Measurements from ENCODE around the gene AMPD2. TPM values are rescaled to one million over a fixed set of nuclear protein-coding genes. Genes with fewer than 3 reads are reported as not detected.

AMPD2 gene
- total RNA-seq: 10 to 100 TPM; 30.3 to 46.3 TPM

DNA sequence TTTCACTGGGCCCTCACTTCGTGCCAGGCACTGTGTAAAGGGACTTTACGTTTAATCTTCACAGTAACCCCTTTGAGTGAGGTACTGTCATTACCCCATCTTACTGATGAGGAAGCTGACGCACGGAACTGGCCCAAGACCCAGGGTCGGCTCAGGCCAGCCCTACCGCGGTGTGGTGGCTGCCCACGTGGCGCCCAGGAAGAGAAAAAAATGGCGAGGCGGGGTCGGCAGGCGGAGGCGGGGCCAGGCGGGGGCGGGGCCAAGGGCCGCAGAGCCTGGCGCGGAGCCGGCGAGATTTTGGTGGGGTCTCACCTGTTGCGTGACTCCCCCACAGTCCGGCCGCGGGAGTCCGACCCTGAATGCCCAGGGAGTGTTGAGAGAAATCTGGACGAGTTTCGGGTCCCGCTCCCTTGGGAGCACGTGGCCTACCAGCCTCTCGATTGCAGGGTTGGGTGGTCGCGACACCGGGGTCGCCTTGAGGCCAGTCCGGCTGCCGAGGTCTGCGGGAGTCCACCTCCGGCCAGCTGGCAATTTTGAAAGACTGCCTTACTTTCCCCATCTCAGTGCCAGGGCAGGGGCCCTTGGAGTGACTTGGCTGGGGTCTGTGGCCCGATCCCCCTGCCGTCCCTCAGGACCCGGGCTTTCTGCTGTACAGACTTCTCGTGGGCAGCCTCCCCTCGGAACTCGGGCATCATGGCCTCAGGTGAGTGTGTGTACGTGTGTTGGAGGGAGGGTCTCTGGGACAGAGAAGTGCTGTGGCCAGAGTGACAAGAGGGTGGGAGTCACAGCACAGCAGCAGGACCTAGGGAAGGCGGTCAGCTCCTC, at the start of gene AMPD2, which contains the start of gene GNAT2:
TSS of gene AMPD2 (plus strand) at position 262 of the 825 bp plus-strand sequence. CDS start 1,339 bp downstream, outside the sequence.
TSS of gene GNAT2 (minus strand) at position 41 of the 825 bp plus-strand sequence. CDS start 6,746 bp downstream, outside the sequence.

DNA sequence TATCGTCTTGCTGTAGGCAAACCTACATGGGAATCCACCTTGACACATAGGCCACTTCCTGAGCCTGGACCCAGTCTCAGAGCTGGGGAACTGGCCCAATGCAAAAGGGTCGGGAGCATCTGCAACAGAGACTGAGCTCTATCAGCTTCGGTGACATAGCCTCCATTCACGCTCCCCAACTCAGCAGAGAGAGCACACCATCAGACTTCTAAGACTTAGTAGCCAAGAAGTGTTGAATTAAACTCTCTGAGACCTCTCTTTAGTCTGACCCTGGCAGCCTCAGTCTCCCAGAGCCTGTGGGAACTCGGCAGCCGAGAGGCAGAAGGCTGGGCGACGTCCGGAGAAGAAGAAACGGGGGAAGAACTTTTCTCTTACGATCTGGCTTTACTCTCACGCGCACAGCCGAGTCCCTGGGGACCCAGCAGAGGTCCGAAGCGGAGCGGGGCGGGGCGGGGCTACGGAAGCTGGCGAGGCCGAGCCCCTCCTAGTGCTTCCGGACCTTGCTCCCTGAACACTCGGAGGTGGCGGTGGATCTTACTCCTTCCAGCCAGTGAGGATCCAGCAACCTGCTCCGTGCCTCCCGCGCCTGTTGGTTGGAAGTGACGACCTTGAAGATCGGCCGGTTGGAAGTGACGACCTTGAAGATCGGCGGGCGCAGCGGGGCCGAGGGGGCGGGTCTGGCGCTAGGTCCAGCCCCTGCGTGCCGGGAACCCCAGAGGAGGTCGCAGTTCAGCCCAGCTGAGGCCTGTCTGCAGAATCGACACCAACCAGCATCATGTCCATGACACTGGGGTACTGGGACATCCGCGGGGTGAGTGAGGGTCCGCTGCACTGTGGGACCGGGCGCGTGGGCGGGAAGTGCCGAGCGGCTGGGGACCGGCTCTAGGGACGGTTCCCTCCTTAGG, 36.2 kb downstream of the AMPD2 start, which contains the start of gene GSTM4:
TSS of gene GSTM4 (plus strand) at position 485 of the 905 bp plus-strand sequence. CDS start at position 776, 291 bp downstream.

GRCh38 chr1:109667452-109668122, 48.0 kb downstream of the AMPD2 start, which contains the start of gene GSTM2:
Gene GSTM2, plus strand, starts transcription at chr1:109668057. Its CDS starts 59 bp downstream, at chr1:109668116.

Small RNA genes lying within 50 kb of the gene (small RNA-seq; reads per million reads assigned to genes)
- gene RNU6V: 21.6 to 28.0 reads per million in 2 donors

Other genes with a start within 250 kb of the AMPD2 start
- 10 to 100 TPM; 82.3 to 83.3 TPM for gene SORT1, start 221.9 kb upstream of the AMPD2 start, total RNA-seq
- 10 to 100 TPM; 58.8 to 86.9 TPM for gene PSMA5, start 193.4 kb upstream of the AMPD2 start, total RNA-seq
- gene SYPL2, start 153.3 kb upstream of the AMPD2 start, total RNA-seq: under 1 TPM; 0.33 to 0.34 TPM
- 1 to 10 TPM; 2.1 to 3.7 TPM for gene ATXN7L2, start 135.9 kb upstream of the AMPD2 start, total RNA-seq
- 1 to 10 TPM; 3.3 to 6.9 TPM for gene CYB561D1, start 125.7 kb upstream of the AMPD2 start, total RNA-seq
- under 1 TPM; 0.33 to 0.69 TPM for gene AMIGO1, start 110.1 kb upstream of the AMPD2 start, total RNA-seq
- gene GPR61, start 80.0 kb upstream of the AMPD2 start, total RNA-seq: under 1 TPM in 1 of 2 donors, not detected in 1; 0.34 TPM
- gene GNAI3, start 71.2 kb upstream of the AMPD2 start, total RNA-seq: 10 to 100 TPM in 1 of 2 donors, 1 to 10 TPM in 1; 8.3 to 13.3 TPM
- under 1 TPM in 1 of 2 donors, not detected in 1; 0.33 TPM for gene GNAT2, start 221 bp upstream of the AMPD2 start, total RNA-seq
- gene GSTM4, start 36.3 kb downstream of the AMPD2 start, total RNA-seq: 10 to 100 TPM; 24.4 to 25.6 TPM
- 10 to 100 TPM; 14.0 to 17.9 TPM for gene GSTM2, start 48.2 kb downstream of the AMPD2 start, total RNA-seq
- gene GSTM1, start 68.0 kb downstream of the AMPD2 start, total RNA-seq: 10 to 100 TPM; 11.4 to 45.6 TPM
- gene GSTM5, start 92.4 kb downstream of the AMPD2 start, total RNA-seq: under 1 TPM in 1 of 2 donors, not detected in 1; 0.33 TPM
- 100 to 1,000 TPM in 1 of 2 donors, 10 to 100 TPM in 1; 52.3 to 108 TPM for gene GSTM3, start 121.2 kb downstream of the AMPD2 start, total RNA-seq
- gene EPS8L3, start 144.1 kb downstream of the AMPD2 start, total RNA-seq: not detected

Data from melanocyte of skin (primary cell).